ENCODE measurements around the gene PEX1. TPM values are rescaled to one million over a fixed set of nuclear protein-coding genes. Genes with fewer than 3 reads are reported as not detected.

Gene PEX1
- total and polyA plus RNA-seq, 2 experiments from 2014 or later, result 22.5 to 25.4 TPM

- no peaks in the 10 kb centered on the region for H3K9me3 Mint-ChIP-seq
- H3K27ac Mint-ChIP-seq, result no peak overlapping the region
- no peak overlapping the region for H3K4me3 ChIP-seq
- H3K4me1 Mint-ChIP-seq, result peaks cover 4% of the 10 kb centered on the region; the same call in 2 of the 3 replicates
- peaks cover 3% of the 10 kb centered on the region for H3K27me3 Mint-ChIP-seq (ENCODE audit: insufficient read depth, low read depth, poor library complexity)
- H3F3A ChIP-seq (replicated peaks; ENCODE audit: low read depth), result no peaks in the 10 kb centered on the region; the same call in 1 of the 2 replicates
- no peak overlapping the region for H3K4me2 ChIP-seq
- no peaks in the 10 kb centered on the region for H3K27me3 ChIP-seq (ENCODE audit: insufficient read depth)
- H4K20me1 ChIP-seq (replicated peaks; ENCODE audit: insufficient read depth), result no peaks in the 10 kb centered on the region
- H3K4me3 Mint-ChIP-seq, result no peak overlapping the region
- peaks cover 17% of the 10 kb centered on the region for H3K36me3 Mint-ChIP-seq (ENCODE audit: low read depth)
- TF ChIP-seq JUNB (IDR thresholded peaks at IDR 0.05; ENCODE audit: unreplicated experiment) (no peak), EZH2 (IDR thresholded peaks at IDR 0.05; ENCODE audit: low read depth, unreplicated experiment) (no peak), POLR2AphosphoS5 (IDR thresholded peaks at IDR 0.05; ENCODE audit: low read depth) (no peak), EZH2phosphoT487 (IDR thresholded peaks at IDR 0.05; ENCODE audit: unreplicated experiment) (no peak), ZNF114 (CRISPR knock-in tag; IDR thresholded peaks at IDR 0.05) (no peak), NANOG (IDR thresholded peaks at IDR 0.05; ENCODE audit: borderline replicate concordance) (no peak), CREB1 (CRISPR knock-in tag; IDR thresholded peaks at IDR 0.05; ENCODE audit: low read depth) (no peak), STAT1 (IDR thresholded peaks at IDR 0.05; ENCODE audit: unreplicated experiment) (no peak), ZNF331 (CRISPR knock-in tag; IDR thresholded peaks at IDR 0.05; ENCODE audit: low read depth) (no peak)
- TF ChIP-seq, protein P1, sequence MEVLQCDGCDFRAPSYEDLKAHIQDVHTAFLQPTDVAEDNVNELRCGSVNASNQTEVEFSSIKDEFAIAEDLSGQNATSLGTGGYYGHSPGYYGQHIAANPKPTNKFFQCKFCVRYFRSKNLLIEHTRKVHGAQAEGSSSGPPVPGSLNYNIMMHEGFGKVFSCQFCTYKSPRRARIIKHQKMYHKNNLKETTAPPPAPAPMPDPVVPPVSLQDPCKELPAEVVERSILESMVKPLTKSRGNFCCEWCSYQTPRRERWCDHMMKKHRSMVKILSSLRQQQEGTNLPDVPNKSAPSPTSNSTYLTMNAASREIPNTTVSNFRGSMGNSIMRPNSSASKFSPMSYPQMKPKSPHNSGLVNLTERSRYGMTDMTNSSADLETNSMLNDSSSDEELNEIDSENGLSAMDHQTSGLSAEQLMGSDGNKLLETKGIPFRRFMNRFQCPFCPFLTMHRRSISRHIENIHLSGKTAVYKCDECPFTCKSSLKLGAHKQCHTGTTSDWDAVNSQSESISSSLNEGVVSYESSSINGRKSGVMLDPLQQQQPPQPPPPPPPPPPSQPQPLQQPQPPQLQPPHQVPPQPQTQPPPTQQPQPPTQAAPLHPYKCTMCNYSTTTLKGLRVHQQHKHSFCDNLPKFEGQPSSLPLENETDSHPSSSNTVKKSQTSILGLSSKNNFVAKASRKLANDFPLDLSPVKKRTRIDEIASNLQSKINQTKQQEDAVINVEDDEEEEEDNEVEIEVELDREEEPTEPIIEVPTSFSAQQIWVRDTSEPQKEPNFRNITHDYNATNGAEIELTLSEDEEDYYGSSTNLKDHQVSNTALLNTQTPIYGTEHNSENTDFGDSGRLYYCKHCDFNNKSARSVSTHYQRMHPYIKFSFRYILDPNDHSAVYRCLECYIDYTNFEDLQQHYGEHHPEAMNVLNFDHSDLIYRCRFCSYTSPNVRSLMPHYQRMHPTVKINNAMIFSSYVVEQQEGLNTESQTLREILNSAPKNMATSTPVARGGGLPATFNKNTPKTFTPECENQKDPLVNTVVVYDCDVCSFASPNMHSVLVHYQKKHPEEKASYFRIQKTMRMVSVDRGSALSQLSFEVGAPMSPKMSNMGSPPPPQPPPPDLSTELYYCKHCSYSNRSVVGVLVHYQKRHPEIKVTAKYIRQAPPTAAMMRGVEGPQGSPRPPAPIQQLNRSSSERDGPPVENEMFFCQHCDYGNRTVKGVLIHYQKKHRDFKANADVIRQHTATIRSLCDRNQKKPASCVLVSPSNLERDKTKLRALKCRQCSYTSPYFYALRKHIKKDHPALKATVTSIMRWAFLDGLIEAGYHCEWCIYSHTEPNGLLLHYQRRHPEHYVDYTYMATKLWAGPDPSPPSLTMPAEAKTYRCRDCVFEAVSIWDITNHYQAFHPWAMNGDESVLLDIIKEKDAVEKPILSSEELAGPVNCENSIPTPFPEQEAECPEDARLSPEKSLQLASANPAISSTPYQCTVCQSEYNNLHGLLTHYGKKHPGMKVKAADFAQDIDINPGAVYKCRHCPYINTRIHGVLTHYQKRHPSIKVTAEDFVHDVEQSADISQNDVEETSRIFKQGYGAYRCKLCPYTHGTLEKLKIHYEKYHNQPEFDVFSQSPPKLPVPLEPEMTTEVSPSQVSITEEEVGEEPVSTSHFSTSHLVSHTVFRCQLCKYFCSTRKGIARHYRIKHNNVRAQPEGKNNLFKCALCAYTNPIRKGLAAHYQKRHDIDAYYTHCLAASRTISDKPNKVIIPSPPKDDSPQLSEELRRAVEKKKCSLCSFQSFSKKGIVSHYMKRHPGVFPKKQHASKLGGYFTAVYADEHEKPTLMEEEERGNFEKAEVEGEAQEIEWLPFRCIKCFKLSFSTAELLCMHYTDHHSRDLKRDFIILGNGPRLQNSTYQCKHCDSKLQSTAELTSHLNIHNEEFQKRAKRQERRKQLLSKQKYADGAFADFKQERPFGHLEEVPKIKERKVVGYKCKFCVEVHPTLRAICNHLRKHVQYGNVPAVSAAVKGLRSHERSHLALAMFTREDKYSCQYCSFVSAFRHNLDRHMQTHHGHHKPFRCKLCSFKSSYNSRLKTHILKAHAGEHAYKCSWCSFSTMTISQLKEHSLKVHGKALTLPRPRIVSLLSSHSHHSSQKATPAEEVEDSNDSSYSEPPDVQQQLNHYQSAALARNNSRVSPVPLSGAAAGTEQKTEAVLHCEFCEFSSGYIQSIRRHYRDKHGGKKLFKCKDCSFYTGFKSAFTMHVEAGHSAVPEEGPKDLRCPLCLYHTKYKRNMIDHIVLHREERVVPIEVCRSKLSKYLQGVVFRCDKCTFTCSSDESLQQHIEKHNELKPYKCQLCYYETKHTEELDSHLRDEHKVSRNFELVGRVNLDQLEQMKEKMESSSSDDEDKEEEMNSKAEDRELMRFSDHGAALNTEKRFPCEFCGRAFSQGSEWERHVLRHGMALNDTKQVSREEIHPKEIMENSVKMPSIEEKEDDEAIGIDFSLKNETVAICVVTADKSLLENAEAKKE (CRISPR knock-in tag; IDR thresholded peaks at IDR 0.05), result no peak
- TF ChIP-seq, protein P2, sequence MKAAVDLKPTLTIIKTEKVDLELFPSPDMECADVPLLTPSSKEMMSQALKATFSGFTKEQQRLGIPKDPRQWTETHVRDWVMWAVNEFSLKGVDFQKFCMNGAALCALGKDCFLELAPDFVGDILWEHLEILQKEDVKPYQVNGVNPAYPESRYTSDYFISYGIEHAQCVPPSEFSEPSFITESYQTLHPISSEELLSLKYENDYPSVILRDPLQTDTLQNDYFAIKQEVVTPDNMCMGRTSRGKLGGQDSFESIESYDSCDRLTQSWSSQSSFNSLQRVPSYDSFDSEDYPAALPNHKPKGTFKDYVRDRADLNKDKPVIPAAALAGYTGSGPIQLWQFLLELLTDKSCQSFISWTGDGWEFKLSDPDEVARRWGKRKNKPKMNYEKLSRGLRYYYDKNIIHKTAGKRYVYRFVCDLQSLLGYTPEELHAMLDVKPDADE (IDR thresholded peaks at IDR 0.05), result no peak
- H3K36me3 ChIP-seq (ENCODE audit: insufficient read depth), result 0 out of 2 replicates have a peak, but pooled peaks cover 4% of the 10 kb centered on the region
- no peaks in the 10 kb centered on the region for H3K9me2 ChIP-seq (ENCODE audit: insufficient read depth)
- H3K27ac ChIP-seq (ENCODE audit: low read depth), result no peak overlapping the region
- ATAC-seq (no peak), DNase-seq (ENCODE audit: low spot score) (no peak)
- no peaks in the 10 kb centered on the region for H3K79me2 ChIP-seq (replicated peaks; ENCODE audit: insufficient read depth)
- no peak overlapping the region for H2AFZ ChIP-seq
- peaks cover 6% of the 10 kb centered on the region; the same call in 1 of the 2 replicates for H3K4me1 ChIP-seq (ENCODE audit: insufficient read depth)
Measured at GRCh38 chr7:92560602-92561001, 32.3 kb upstream of the PEX1 start.

Data from GM23338 (cell line).